IMR-90 (cell line): ENCODE results near the gene CORO7. TPM values are rescaled to one million over a fixed set of nuclear protein-coding genes. Genes with fewer than 3 reads are reported as not detected.

Experiments used
- BHLHE40 ChIP-seq: fragments of 150-350 bp; IDR thresholded peaks from 2 replicates; pipeline ENCODE4 v1.6.1; 2016; ENCODE audit warnings: mild to moderate bottlenecking, low read depth, low read length
- MAZ ChIP-seq: IDR thresholded peaks from 2 replicates; pipeline ENCODE4 v1.6.1; 2012; ENCODE audit warnings: low read depth, mild to moderate bottlenecking, low read length, improper control_type of control experiment, moderate library complexity, borderline replicate concordance
- MXI1 ChIP-seq: IDR thresholded peaks from 2 replicates; pipeline ENCODE4 v1.6.1; 2012; ENCODE audit warnings: low read depth, mild to moderate bottlenecking, low read length, moderate library complexity, borderline replicate concordance
- POLR2A ChIP-seq: IDR thresholded peaks from 2 replicates; pipeline ENCODE4 v1.6.1; 2012; ENCODE audit warnings: mild to moderate bottlenecking, low read depth, low read length
- polyA plus RNA-seq, 3 experiments: library from polyadenylated mRNA; depleted of rRNA; stranded (reverse); fragments of >200 nt; gene quantifications; 2 replicates each; pipeline ENCODE4 v1.2.3, GENCODE V29; 2012; ENCODE audit warnings: low replicate concordance in 1 of 3
- total RNA-seq: library from RNA; depleted of rRNA; stranded (reverse); fragments of >200 nt; gene quantifications from 2 replicates; pipeline ENCODE4 v1.2.3, GENCODE V29; 2012
- TF ChIP-seq, protein P1 (sequence below): conservative IDR thresholded peaks from 2 replicates; pipeline ENCODE4 v1.5.1; 2012; ENCODE audit warnings: mild to moderate bottlenecking, low read depth, low read length, improper control_type of control experiment
- TF ChIP-seq, protein P2 (sequence below): fragments of 150-350 bp; IDR thresholded peaks from 2 replicates; pipeline ENCODE4 v1.6.1; 2017; ENCODE audit warnings: mild to moderate bottlenecking, antibody characterized with exemption, low read length, low read depth

CORO7 gene
- total and polyA plus RNA-seq, 2 of the 4 experiments (the other 2 are of a cell fraction), result 6.3 to 26.7 TPM

DNA sequence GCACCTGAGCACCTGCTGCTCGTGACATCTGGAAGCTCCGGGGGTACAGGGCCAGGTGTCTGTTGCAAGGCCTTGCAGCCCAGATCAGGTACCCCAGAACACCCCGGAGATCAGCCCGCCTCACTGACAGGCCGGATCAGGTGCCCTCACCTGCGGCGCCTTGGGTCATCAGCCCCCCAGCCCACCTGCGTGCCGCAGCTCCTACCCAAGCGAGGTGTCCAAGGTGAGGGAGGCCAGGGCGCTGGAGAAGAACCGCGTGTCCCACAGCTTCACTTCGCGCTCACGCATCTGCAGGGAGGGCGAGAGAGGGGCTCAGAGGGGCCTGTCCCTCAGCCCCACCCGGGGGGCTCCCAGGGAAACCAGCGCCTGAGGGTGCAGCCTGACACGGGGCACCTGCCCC is 28.6 kb downstream of the CORO7 start (continued):
- TF ChIP-seq, protein P1, sequence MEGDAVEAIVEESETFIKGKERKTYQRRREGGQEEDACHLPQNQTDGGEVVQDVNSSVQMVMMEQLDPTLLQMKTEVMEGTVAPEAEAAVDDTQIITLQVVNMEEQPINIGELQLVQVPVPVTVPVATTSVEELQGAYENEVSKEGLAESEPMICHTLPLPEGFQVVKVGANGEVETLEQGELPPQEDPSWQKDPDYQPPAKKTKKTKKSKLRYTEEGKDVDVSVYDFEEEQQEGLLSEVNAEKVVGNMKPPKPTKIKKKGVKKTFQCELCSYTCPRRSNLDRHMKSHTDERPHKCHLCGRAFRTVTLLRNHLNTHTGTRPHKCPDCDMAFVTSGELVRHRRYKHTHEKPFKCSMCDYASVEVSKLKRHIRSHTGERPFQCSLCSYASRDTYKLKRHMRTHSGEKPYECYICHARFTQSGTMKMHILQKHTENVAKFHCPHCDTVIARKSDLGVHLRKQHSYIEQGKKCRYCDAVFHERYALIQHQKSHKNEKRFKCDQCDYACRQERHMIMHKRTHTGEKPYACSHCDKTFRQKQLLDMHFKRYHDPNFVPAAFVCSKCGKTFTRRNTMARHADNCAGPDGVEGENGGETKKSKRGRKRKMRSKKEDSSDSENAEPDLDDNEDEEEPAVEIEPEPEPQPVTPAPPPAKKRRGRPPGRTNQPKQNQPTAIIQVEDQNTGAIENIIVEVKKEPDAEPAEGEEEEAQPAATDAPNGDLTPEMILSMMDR, result no peak
- TF ChIP-seq, protein P2, sequence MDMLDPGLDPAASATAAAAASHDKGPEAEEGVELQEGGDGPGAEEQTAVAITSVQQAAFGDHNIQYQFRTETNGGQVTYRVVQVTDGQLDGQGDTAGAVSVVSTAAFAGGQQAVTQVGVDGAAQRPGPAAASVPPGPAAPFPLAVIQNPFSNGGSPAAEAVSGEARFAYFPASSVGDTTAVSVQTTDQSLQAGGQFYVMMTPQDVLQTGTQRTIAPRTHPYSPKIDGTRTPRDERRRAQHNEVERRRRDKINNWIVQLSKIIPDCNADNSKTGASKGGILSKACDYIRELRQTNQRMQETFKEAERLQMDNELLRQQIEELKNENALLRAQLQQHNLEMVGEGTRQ, result no peak
- TF ChIP-seq MAZ, result no peak
- TF ChIP-seq POLR2A, result no peak
- TF ChIP-seq BHLHE40, result no peak
- no peak for TF ChIP-seq MXI1
